Left ventricle myocardium inferior (tissue), 1 donor: Measurements from ENCODE around the gene KCNH8. TPM values are rescaled to one million over a fixed set of nuclear protein-coding genes. Genes with fewer than 3 reads are reported as not detected.

ENCODE experiments used
- DNase-seq: peaks from one replicate; pipeline ENCODE4 v3.0.0-alpha.2; 2020
- H3K27ac ChIP-seq: fragments of 200-600 bp; replicated peaks from 2 replicates; pipeline ENCODE4 v1.8.0; 2021
- H3K27me3 ChIP-seq: fragments of 200-600 bp; 2 replicates; pipeline ENCODE4 v1.8.0; 2021; ENCODE audit warnings: low read depth
- H3K36me3 ChIP-seq: fragments of 200-600 bp; 2 replicates; pipeline ENCODE4 v1.8.0; 2021
- H3K4me1 ChIP-seq: fragments of 200-600 bp; 2 replicates; pipeline ENCODE4 v1.8.0; 2021
- H3K4me3 ChIP-seq: fragments of 200-600 bp; 2 replicates; pipeline ENCODE4 v1.8.0; 2021; ENCODE audit warnings: mild to moderate bottlenecking, moderate library complexity
- H3K9me3 ChIP-seq: fragments of 200-600 bp; replicated peaks from 2 replicates; pipeline ENCODE4 v1.8.0; 2021
- CTCF ChIP-seq: fragments of 200-600 bp; IDR thresholded peaks from 2 replicates; pipeline ENCODE4 v1.8.0; 2021; ENCODE audit warnings: antibody characterized with exemption, mild to moderate bottlenecking, borderline replicate concordance
- intact Hi-C: fragments of 100-400 bp; cut with micrococcal nuclease; formaldehyde crosslinking; loops from one replicate; pipeline ENCODE4 v1.11.0; 2022
- total RNA-seq: library from RNA; stranded (reverse); fragmentation: NEBNext Ultra II Directional; extraction: Animal tissue kit (Norgen Biotek cat#: 25700); gene quantifications from one replicate; pipeline ENCODE4 v1.2.1, GENCODE V29; 2021
- donor health status: DM: no; HTN: yes; CAD: no; lungs with severe emphysema.

Gene KCNH8
- total RNA-seq, 1 donor from 2014 or later, result 0.05 TPM

GRCh38 chr3:19295208-19295607 is 146.9 kb downstream of the KCNH8 start:
- intact Hi-C loops, result no loop called here
- Histone ChIP-seq H3K27ac (no peak overlapping the region), H3K36me3 (no peaks in the 10 kb centered on the region), H3K27me3 (no peaks in the 10 kb centered on the region), H3K4me1 (no peaks in the 10 kb centered on the region), H3K9me3 (no peaks in the 10 kb centered on the region), H3K4me3 (no peak overlapping the region)
- no peak for DNase-seq
- TF ChIP-seq CTCF, result no peak

- TF ChIP-seq CTCF, result no peak
- H3K4me1 ChIP-seq, result no peaks in the 10 kb centered on the region
- intact Hi-C loops, result no loop called here
- no peak overlapping the region for H3K4me3 ChIP-seq
- H3K36me3 ChIP-seq, result no peaks in the 10 kb centered on the region
- H3K9me3 ChIP-seq, result no peaks in the 10 kb centered on the region
- no peaks in the 10 kb centered on the region for H3K27me3 ChIP-seq
- H3K27ac ChIP-seq, result no peak overlapping the region
- no peak for DNase-seq
These were observed 183.6 kb downstream of the KCNH8 start for GRCh38 chr3:19331931-19332330.

GRCh38 chr3:19334120-19334519 is 185.8 kb downstream of the KCNH8 start:
- Histone ChIP-seq H3K27me3 (no peaks in the 10 kb centered on the region), H3K9me3 (no peaks in the 10 kb centered on the region), H3K4me1 (no peaks in the 10 kb centered on the region), H3K27ac (no peak overlapping the region), H3K4me3 (no peak overlapping the region), H3K36me3 (no peaks in the 10 kb centered on the region)
- intact Hi-C loops, result no loop called here
- no peak for DNase-seq
- no peak for TF ChIP-seq CTCF

- Histone ChIP-seq H3K9me3 (peaks cover 4% of the 10 kb centered on the region), H3K27ac (no peak overlapping the region), H3K27me3 (no peaks in the 10 kb centered on the region), H3K4me1 (no peaks in the 10 kb centered on the region), H3K4me3 (no peak overlapping the region), H3K36me3 (no peaks in the 10 kb centered on the region)
- no peak for TF ChIP-seq CTCF
- intact Hi-C loops, result no loop called here
- DNase-seq, result no peak
These were observed 190.5 kb downstream of the KCNH8 start for GRCh38 chr3:19338769-19339168.

GRCh38 chr3:19342389-19342788 is 194.1 kb downstream of the KCNH8 start:
- Histone ChIP-seq H3K9me3 (peaks cover 4% of the 10 kb centered on the region), H3K4me1 (no peaks in the 10 kb centered on the region), H3K36me3 (no peaks in the 10 kb centered on the region), H3K27ac (no peak overlapping the region), H3K4me3 (no peak overlapping the region), H3K27me3 (no peaks in the 10 kb centered on the region)
- intact Hi-C loops, result no loop called here
- DNase-seq, result no peak
- TF ChIP-seq CTCF, result no peak

GRCh38 chr3:19346759-19347158 is 198.4 kb downstream of the KCNH8 start:
- no peak overlapping the region for H3K4me3 ChIP-seq
- intact Hi-C loops, result no loop called here
- no peaks in the 10 kb centered on the region for H3K9me3 ChIP-seq
- TF ChIP-seq CTCF, result no peak
- no peaks in the 10 kb centered on the region for H3K4me1 ChIP-seq
- no peaks in the 10 kb centered on the region for H3K27me3 ChIP-seq
- H3K36me3 ChIP-seq, result no peaks in the 10 kb centered on the region
- H3K27ac ChIP-seq, result no peak overlapping the region
- no peak for DNase-seq
